PFSK-1 (cell line): Measurements from ENCODE around the gene TNFRSF13B.

ENCODE experiments used
- FOXP2 ChIP-seq: optimal IDR thresholded peaks from 2 replicates; pipeline ENCODE3; 2011; ENCODE audit warnings: borderline replicate concordance, control low read depth, inconsistent platforms; ENCODE audit not compliant: insufficient read depth; ENCODE audit errors: extremely low read length, extremely low read depth
- POLR2AphosphoS5 ChIP-seq: IDR thresholded peaks from 2 replicates; pipeline ENCODE4 v1.6.1; 2012; ENCODE audit warnings: low read depth, mild to moderate bottlenecking, control low read depth, low read length, moderate library complexity
- SIN3A ChIP-seq: IDR thresholded peaks from 2 replicates; pipeline ENCODE4 v1.6.1; 2012; ENCODE audit warnings: mild to moderate bottlenecking, low read length, moderate library complexity, borderline replicate concordance; ENCODE audit not compliant: insufficient read depth
- TAF1 ChIP-seq: IDR thresholded peaks from 2 replicates; pipeline ENCODE4 v1.6.1; 2012; ENCODE audit warnings: low read length, control low read depth, borderline replicate concordance; ENCODE audit not compliant: insufficient read depth
- TF ChIP-seq, protein P1 (sequence below), 2 experiments: IDR thresholded peaks; 2 replicates each; pipeline versions ENCODE4 v1.6.1 to v1.8.0; 2011 to 2012; ENCODE audit warnings: low read depth in 2 of 2, low read length in 2 of 2, control low read depth in 1 of 2, inconsistent platforms in 1 of 2, mild to moderate bottlenecking in 1 of 2, moderate library complexity in 1 of 2; ENCODE audit not compliant: insufficient read depth in 1 of 2

The TNFRSF13B gene

DNA sequence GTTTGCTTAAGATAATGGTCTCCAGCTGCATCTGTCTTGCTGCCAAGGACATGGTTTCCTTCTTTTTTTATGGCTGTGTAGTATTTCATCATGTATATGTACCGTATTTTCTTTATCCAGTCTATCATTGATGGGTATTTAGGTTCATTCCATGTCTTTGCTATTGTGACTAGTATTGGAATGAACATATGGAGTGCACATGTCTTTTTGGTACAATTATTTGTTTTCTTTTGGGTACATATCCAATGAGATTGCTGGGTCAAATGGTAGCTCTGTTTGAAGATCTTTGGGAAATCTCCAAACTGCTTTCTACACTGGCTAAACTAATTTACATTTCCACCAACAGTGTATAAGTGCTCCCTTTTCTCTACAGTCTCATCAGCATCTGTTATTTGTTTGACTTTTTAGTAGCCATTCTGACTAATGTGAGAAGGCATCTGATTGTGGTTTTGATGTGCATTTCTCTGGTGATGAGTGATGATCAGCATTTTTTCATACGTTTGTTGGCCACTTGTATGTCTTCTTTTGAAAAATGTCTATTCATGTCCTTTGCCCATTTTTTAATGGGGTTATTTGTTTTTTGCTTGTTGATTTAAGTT, 66.2 kb downstream of the TNFRSF13B start:
- TF ChIP-seq, protein P1, sequence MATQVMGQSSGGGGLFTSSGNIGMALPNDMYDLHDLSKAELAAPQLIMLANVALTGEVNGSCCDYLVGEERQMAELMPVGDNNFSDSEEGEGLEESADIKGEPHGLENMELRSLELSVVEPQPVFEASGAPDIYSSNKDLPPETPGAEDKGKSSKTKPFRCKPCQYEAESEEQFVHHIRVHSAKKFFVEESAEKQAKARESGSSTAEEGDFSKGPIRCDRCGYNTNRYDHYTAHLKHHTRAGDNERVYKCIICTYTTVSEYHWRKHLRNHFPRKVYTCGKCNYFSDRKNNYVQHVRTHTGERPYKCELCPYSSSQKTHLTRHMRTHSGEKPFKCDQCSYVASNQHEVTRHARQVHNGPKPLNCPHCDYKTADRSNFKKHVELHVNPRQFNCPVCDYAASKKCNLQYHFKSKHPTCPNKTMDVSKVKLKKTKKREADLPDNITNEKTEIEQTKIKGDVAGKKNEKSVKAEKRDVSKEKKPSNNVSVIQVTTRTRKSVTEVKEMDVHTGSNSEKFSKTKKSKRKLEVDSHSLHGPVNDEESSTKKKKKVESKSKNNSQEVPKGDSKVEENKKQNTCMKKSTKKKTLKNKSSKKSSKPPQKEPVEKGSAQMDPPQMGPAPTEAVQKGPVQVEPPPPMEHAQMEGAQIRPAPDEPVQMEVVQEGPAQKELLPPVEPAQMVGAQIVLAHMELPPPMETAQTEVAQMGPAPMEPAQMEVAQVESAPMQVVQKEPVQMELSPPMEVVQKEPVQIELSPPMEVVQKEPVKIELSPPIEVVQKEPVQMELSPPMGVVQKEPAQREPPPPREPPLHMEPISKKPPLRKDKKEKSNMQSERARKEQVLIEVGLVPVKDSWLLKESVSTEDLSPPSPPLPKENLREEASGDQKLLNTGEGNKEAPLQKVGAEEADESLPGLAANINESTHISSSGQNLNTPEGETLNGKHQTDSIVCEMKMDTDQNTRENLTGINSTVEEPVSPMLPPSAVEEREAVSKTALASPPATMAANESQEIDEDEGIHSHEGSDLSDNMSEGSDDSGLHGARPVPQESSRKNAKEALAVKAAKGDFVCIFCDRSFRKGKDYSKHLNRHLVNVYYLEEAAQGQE (IDR thresholded peaks at IDR 0.05; ENCODE audit: insufficient read depth in 1 of 2, low read depth in 2 of 2, low read length in 2 of 2), result no peak
- TF ChIP-seq POLR2AphosphoS5 (no peak), SIN3A (no peak)

DNA sequence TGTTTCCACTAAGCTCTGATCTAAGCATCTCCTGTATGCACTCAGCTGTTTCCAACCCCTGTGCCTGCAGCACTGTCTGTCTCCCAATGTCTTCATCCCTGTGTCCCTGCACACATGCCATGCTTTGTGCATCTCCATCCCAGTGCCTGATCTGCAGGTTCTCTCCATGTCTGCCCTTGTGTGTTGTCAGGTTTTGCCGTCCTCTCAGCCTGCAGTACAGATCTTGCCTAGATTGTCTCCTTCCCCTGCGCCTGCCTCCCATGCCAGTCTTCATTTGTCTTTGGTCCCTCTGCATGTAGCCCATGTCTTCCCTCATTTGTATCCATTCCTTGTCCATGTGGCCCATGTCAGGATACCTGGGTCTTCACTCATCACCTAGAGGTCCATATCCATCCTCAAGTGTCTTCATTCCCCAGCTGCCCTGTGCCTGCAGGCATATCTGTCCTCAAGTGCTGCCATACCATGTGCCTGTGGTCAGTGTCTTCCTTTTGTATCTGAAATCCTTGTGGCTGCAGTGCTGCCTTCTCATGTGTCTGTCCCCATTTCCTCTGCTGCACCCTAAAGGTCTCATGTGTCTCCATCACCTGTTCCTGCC, 71.5 kb downstream of the TNFRSF13B start:
- TF ChIP-seq SIN3A, result no peak
- TF ChIP-seq, protein P1 (IDR thresholded peaks at IDR 0.05; ENCODE audit: insufficient read depth in 1 of 2, low read depth in 2 of 2, low read length in 2 of 2), result no peak

DNA sequence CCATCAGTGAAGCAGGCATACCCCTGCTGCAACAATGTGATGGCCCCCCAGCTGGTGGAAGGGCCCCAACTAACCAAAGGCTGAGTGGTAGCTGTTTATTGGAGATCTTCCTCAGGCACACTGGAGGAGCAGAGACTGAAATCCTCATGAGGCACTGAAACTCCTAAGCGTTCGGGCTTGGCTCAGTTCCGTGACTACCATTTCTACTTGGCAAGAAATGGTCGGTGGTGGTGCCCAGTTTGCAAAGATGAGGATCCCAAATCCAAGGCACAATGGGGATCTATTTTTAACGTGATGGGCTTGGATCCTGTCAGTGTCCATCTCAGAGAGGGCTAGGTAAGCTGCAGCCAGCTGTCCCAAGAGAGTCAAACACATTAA, 82.8 kb downstream of the TNFRSF13B start:
- TF ChIP-seq FOXP2, result no peak
- no peak for TF ChIP-seq POLR2AphosphoS5
- TF ChIP-seq TAF1, result no peak
- TF ChIP-seq, protein P1 (IDR thresholded peaks at IDR 0.05; ENCODE audit: insufficient read depth in 1 of 2, low read depth in 2 of 2, low read length in 2 of 2), result no peak
- no peak for TF ChIP-seq SIN3A
